Hepatocyte (in vitro differentiated cells): ENCODE measurements around the gene PTPRM.

Experiments
- EZH2 ChIP-seq: fragments of 200-600 bp; sonication (generic); IDR thresholded peaks from 2 replicates; pipeline ENCODE4 v1.6.1; 2016; ENCODE audit warnings: antibody characterized with exemption, mild to moderate bottlenecking, borderline replicate concordance
- EZH2phosphoT487 ChIP-seq: fragments of 200-600 bp; sonication (generic); IDR thresholded peaks from one replicate; pipeline ENCODE4 v1.6.1; 2018; ENCODE audit warnings: antibody characterized with exemption, mild to moderate bottlenecking, low read depth, moderate library complexity; ENCODE audit not compliant: unreplicated experiment, severe bottlenecking
- TF ChIP-seq, protein P1 (sequence below): fragments of 200-600 bp; sonication (generic); IDR thresholded peaks from 2 replicates; pipeline ENCODE4 v1.5.1; 2016; ENCODE audit warnings: antibody characterized with exemption, mild to moderate bottlenecking; ENCODE audit not compliant: poor library complexity

DNA sequence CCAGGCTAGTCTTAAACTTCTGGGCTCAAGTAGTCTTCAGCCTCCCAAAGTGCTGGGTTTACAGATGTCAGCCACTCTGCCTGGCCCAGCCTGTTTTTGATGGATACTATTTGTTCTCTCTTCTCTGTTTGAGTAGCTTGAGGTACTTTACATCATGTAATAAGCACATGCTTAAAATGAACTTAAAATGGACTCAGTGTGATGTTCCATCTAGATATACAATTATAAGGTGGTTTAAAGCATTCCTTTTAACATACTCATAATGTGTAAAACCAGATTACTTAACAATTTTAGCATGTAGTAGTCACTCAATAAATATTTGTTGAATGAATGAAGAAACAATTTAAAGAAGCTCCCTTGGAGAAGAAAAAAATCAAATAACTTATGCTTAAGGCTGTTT is 9.6 kb downstream of the PTPRM start:
- TF ChIP-seq, protein P1, sequence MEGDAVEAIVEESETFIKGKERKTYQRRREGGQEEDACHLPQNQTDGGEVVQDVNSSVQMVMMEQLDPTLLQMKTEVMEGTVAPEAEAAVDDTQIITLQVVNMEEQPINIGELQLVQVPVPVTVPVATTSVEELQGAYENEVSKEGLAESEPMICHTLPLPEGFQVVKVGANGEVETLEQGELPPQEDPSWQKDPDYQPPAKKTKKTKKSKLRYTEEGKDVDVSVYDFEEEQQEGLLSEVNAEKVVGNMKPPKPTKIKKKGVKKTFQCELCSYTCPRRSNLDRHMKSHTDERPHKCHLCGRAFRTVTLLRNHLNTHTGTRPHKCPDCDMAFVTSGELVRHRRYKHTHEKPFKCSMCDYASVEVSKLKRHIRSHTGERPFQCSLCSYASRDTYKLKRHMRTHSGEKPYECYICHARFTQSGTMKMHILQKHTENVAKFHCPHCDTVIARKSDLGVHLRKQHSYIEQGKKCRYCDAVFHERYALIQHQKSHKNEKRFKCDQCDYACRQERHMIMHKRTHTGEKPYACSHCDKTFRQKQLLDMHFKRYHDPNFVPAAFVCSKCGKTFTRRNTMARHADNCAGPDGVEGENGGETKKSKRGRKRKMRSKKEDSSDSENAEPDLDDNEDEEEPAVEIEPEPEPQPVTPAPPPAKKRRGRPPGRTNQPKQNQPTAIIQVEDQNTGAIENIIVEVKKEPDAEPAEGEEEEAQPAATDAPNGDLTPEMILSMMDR = no peak
- TF ChIP-seq EZH2 = no peak
- no peak for TF ChIP-seq EZH2phosphoT487
